Putamen (tissue), 1 donor: ENCODE data around the gene HELQ.
"Not testable (repeated sequence)": the region's sequence is repeated elsewhere in the genome, so short reads cannot be mapped to it uniquely, and the experiment has no call there.

Source experiments
- DNase-seq: peaks from one replicate; pipeline ENCODE4 v3.0.0-alpha.2; 2016; ENCODE audit warnings: low spot score

Gene HELQ

DNA sequence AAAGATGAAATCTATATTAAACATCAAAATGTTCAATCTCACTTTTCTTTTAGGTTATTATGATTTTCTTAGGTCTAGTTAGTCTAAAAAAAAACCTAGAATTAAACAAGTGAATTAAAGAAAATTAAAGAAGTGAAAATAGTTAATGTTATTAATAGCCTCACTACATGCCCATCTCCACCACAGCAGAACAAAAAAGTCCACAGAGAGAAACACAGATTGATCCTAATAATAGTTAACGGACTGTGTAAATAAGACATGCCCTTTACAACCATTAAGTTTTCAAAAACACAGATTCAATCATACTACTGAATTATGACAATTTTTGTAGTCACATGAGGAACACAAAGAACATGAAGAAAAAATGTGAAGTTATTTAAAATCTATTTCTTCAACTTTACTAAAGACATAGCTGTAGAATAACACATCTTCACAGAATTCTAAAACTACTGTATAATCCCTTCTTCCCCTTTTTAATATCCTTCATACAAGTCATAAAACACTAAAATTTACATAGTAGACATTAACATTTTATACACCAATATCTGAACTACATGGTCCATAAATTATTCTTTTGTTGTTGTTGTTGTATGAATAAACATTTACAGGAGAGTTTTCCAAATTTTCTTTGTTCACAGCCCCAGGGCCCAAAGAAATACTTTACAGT, 15.3 kb downstream of the HELQ start:
- no peak for DNase-seq

GRCh38 chr4:83438719-83439118, 16.9 kb downstream of the HELQ start:
- no peak for DNase-seq

GRCh38 chr4:83436680-83437079, 18.9 kb downstream of the HELQ start:
- DNase-seq = no peak

DNA sequence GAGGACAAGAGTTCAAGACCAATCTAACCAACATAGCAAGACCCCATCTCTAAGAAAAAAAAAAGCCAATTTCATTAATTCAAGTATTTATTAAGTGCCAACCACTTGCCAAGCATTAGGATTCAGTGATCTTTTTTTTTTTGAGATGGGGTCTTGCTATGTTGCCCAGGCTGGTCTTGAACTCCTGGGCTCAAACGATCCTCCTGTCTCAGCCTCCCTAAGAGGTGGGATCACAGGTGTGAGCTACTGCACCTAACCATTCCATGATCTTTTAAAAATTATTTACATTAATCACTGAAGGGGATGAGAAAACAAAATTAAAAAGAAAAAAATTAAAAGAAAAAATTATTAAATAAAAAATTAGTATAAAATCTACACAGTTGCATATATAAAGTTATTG, 24.4 kb downstream of the HELQ start:
- no peak for DNase-seq

DNA sequence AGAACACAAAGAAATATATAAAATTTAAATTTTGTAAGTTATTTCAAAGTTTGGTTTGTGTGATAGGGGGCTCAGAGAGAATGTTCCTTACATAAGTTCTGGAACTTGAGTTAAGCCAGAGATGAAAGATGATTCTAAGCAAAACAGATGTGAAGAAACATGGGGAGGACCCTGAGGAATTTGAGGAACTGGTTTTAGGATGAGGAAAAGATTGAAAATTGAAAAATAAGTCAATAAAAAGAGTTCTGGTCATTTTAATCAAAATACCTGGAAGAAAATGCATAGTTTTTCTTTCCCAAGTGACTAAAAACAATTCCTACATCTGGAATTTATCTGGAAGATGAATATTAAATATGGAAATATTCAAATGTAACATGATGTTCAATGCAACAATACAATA, 37.4 kb downstream of the HELQ start:
- no peak for DNase-seq

GRCh38 chr4:83417566-83417965, 38.1 kb downstream of the HELQ start:
- no peak for DNase-seq

- no peak for DNase-seq
Observed at GRCh38 chr4:83413676-83414075, 41.9 kb downstream of the HELQ start.

GRCh38 chr4:83408908-83409307, 46.7 kb downstream of the HELQ start:
- DNase-seq = no peak

- no peak for DNase-seq
Observed at GRCh38 chr4:83405844-83406816, 49.5 kb downstream of the HELQ start.

DNA sequence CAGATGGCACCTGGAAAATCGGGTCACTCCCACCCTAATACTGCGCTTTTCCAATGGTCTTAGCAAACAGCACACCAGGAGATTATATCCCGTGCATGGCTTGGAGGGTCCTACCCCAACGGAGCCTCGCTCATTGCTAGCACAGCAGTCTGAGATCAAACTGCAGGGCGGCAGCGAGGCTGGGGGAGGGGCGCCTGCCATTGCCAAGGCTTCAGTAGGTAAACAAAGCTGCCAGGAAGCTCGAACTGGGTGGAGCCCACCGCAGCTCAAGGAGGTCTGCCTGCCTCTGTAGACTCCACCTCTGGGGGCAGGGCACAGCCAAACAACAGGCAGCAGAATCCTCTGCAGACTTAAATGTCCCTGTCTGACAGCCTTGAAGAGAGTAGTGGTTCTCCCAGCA, 57.5 kb downstream of the HELQ start:
- DNase-seq = not testable (repeated sequence)

GRCh38 chr4:83393908-83394307, 61.7 kb downstream of the HELQ start:
- DNase-seq = no peak

DNA sequence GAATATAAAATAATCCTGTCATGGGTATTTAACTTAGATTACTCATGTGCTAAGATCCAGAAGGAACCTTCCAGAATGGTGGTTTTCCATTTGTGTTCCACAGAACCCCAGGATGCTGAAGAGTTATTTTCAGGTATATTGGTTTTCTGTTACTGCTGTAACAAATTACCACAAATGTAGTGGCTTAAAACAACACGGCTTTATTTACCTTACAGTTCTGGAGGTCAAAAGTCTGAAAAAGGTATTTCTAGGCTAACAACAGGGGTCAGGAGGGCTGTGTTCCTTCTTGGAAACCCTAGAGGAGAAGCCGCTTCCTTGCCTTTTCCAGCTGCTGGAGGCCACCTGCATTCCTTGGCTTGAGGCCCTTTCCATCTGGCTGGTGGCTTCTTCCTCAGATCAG, 63.1 kb downstream of the HELQ start:
- DNase-seq = no peak

DNA sequence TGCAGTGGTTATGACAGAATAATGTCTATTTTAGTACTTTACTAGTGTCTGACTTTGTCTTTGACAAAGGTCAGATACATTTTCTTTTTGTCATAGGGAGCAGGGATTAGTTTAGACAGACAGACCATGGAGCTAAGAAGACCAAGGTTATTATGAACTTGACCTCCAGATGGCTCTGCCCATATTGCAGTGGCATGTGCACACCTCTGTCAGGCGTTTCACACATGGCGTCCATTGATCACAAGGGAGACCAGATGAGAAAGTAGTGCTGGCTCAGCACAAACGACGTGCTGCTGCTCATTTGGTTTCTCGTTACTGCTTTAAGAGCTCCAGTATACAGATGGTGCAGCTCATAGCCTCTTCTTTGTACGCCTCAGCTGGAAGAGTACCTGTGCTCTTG, 64.7 kb downstream of the HELQ start:
- no peak for DNase-seq

DNA sequence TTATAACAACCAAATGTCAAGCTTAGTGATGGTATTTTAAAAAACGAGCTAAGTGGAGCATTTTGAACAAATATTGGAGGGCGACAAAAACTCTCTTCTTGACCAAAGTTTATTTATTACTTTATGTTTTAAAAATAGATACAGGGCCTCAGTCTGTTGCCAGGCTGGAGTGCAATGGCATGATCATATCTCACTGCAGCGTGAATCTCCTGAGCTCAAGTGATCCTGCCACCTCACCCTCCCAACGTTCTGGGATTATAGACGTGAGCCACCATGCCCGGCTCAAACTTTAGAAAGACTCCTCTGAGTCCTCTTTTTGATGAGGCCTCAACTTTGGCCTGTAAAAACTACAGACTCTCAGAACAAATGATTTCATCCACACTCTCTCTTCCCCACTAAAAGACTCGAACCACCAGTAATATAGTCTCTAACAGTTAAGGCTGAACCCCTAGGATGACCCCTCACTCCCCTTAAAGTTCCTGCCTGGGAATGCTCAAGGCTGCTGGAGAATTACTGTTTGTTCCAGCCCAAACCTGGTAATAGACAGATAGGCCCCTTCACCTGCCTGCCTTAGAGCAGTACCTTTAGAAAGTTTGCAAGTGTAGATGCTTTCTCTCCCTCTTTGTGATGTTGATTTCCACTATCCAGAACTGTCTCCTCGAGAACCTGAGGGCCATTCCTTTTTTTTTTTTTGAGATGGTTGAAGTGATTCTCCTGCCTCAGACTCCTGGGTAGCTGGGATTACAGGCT, 65.7 kb downstream of the HELQ start:
- no peak for DNase-seq

DNA sequence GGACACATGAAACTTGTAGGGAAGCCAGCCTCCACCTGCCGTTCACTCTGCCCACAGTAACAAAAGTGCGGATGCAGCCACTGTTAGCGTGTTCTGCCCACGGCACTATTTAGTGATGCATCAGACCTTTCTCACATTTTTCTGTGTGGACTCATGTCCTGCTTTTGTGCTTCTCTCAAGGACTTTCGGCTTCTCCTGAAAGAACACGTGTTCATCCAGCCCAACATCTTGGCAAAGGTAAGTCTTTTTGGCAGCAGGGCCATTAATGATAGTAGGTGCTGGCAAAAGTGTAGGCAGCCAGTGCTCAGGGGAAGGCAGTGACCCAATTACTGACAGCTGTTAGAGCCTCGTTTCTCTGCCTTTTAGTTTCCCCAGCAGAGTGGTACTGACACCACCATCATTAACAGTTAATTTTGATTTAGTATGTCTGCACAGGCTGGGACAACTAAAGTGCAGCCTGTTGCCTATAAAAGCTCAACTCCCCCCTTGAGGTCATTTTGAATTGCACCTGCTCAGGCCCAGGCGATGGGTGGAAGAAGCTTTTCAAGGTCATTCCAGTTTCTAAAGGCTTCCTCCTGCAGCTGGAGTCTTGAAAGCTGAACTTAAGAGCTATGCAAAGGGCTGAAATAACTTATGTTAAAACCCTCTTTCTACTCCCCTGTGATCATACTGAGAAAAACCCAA, 66.4 kb downstream of the HELQ start:
- DNase-seq = no peak

GRCh38 chr4:83388313-83388676, 67.3 kb downstream of the HELQ start:
- DNase-seq = no peak

DNA sequence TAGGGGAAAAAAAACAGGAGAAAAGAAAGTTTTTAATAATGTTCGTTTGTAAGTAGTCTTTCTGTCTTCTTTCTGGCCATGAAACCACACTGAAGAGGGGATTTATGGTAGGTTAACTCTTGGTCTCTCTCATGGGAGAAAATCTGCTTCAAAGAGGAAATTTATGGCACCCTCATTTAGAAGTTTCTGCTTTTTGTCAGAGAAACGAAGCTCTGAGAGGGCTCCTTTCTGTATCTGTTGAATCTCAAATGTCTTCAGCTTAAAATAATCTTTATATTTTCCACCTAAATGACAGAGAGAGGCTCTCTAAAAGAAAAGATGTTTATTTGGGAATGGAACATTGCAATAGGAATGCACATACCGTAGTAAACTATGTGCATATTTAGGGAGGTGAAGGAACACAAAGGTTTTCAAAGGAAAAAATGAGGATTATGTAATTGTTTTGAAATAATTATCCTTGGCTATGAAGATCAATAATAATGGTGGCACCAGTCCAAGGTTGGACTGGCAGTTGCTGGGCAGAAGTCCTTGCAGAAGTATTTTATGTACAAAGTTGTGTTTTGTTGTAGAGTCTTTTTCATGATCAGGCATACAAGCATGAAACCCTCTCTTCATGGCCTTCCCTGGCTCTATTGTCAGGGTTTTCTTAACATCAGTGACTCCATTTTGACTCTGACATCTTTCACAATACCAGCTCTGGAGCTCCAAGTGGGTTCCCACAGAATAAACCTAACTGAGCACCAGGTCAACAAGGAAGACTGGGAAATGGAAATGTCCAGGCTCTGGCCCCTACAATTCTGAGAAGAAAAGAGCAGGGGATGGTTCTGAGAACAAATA, 67.9 kb downstream of the HELQ start:
- no peak for DNase-seq

DNA sequence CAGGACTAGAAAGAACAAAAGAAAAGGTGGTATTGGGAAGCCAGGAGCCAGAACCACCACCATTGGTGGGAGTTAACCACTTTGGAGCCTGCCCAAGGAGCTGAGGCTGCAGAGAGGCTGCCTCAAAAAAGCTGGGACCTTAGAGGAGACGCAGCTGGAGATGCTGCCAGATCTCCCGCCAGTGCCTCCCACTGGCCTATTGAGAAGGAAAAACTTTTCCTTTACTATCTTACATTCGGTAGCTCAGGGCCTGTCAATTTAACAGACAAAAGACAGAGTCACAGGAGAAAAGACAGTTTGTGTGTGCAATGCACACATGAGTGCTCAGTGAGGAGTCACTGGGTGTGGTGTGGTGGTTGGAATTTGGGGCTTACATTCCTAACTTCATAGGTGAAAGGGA, 68.6 kb downstream of the HELQ start:
- DNase-seq = no peak

GRCh38 chr4:83382850-83383249, 72.8 kb downstream of the HELQ start:
- no peak for DNase-seq

DNA sequence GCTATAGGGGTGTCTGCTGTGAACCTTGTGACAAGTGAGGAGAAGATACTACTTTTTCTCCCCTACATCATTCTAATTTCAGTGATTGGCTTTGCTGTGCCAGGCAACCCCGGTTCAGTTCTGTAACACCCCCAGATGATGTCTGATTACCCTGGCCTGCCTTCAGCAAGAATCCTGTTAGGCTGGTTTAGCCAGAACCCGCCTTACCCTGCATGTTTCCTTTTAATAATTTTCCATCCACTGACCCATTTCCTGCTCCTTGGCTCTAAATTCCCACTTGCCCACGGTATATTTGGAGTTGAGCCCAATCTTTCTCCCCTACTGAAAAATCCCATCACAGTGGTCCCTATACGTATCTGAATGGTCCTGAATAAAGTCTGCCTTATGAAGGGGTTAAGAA, 74.5 kb downstream of the HELQ start:
- DNase-seq = no peak

DNA sequence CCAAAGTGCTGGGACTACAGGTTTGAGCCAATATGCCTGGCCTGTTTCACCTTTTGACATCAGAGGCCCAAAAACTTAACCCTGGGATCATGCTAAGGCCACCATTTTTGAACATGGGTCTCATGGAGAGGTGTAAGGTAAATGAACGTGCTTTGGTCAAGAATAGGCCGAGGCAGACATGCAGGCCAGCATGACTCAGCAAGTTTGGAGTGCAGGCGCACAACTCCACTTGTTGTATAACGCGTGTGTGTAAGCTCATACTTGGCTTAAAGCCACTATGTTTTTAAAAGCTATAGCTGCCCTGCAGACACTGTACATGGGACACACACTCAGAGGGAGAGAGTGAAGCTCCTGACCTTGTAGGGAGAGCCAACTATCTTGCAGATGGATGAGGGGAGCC, 77.2 kb downstream of the HELQ start:
- DNase-seq = no peak
